HG03135 (cell line): ENCODE results near the gene PAX3.
"Not testable (repeated sequence)": the region's sequence is repeated elsewhere in the genome, so short reads cannot be mapped to it uniquely, and the experiment has no call there.

Experiments used
- ATAC-seq: cut with Tn5 transposase; IDR thresholded peaks from one replicate; pipeline ENCODE4 v1.9.1; 2021; ENCODE audit warnings: mild to moderate bottlenecking, moderate library complexity; ENCODE audit not compliant: unreplicated experiment

Gene PAX3

GRCh38 chr2:222155003-222155664, 143.7 kb downstream of the PAX3 start:
- not testable (repeated sequence) for ATAC-seq
